Activated B cell treated with CpG ODN at 0.5 μM for 24 hours (primary cell): Measurements from ENCODE around the gene BRAT1. TPM values are rescaled to one million over a fixed set of nuclear protein-coding genes. Genes with fewer than 3 reads are reported as not detected.

Experiments used
- ATAC-seq: fragments of 200-7000 bp; cut with Tn5 transposase; one replicate; pipeline ENCODE4 v1.10.0; 2021; ENCODE audit warnings: low read depth, mild to moderate bottlenecking, moderate library complexity
- CTCF ChIA-PET: fragments of 350-600 bp; sonication (Branson Sonifier 250); formaldehyde crosslinking; loops from one replicate; lab custom pipeline; 2021; ENCODE audit warnings: antibody characterized with exemption; lab: Charles Lee
- POLR2A ChIA-PET: fragments of 350-600 bp; sonication (Branson Sonifier 250); formaldehyde crosslinking; loops from one replicate; lab custom pipeline; 2021; ENCODE audit warnings: antibody characterized with exemption; lab: Charles Lee
- DNase-seq: peaks from one replicate; pipeline ENCODE4 v3.0.0; 2022
- H3K27ac Mint-ChIP-seq: one replicate; pipeline ENCODE4 v1.8.0; 2020; ENCODE audit warnings: mixed read lengths
- H3K27me3 Mint-ChIP-seq: one replicate; pipeline ENCODE4 v1.8.0; 2021; ENCODE audit warnings: mixed read lengths
- H3K36me3 Mint-ChIP-seq: one replicate; pipeline ENCODE4 v1.8.0; 2021; ENCODE audit warnings: low read depth, mixed read lengths
- H3K4me1 Mint-ChIP-seq: one replicate; pipeline ENCODE4 v1.8.0; 2021; ENCODE audit warnings: mixed read lengths
- H3K4me3 Mint-ChIP-seq: one replicate; pipeline ENCODE4 v1.8.0; 2020; ENCODE audit warnings: mild to moderate bottlenecking, mixed read lengths
- H3K9me3 Mint-ChIP-seq: one replicate; pipeline ENCODE4 v1.8.0; 2020; ENCODE audit warnings: mixed read lengths
- intact Hi-C: fragments of 100-400 bp; cut with micrococcal nuclease; formaldehyde crosslinking; loops from one replicate; pipeline ENCODE4 v1.15.1; 2024
- total RNA-seq: library from RNA; stranded (reverse); gene quantifications from 2 replicates; pipeline ENCODE4 v1.2.3, GENCODE V29; 2022
- TF ChIP-seq, protein P1 (sequence below): fragments of 200-600 bp; IDR thresholded peaks from one replicate; pipeline ENCODE4 v1.8.0; 2022; ENCODE audit warnings: antibody characterized with exemption, mild to moderate bottlenecking

BRAT1 gene
- total RNA-seq, 1 donor from 2014 or later = 31.7 TPM

DNA sequence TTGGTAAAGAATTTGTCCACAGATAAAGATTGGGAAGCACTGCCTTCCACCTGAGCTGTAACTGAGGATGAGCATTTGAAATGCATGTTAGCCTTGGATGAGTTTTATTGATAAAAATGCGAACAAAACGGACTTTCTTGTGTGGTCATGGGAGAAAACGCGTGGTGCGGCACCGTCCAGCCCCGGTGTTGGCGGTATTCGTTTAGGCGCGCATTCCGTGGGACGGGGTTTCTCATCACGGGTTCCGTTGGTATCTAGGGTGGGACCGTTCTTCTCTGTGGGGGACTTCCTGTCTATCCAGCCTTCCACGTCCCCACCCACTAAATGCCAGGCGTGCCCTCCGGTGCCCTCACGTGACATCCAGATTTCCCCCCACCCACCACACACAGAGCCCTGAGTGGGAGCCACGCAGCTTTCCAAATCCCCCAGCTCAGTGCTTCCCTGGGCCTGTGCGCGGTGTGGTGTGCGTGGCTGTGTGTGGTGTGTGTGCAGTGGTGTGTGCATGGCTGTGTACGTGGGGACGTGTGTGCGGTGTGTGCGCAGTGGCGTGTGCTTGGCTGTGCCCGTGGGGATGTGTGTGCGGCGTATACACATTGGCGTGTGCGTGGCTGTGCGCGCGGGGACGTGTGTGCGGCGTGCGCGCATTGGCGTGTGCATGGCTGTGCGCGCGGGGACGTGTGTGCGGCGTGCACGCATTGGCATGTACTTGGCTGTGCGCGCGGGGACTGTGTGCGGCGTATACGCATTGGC, 21.6 kb upstream of the BRAT1 start:
- intact Hi-C loops = no loop called here
- H3K27me3 Mint-ChIP-seq = no peaks in the 10 kb centered on the region
- ChIA-PET CTCF (no interaction called here), POLR2A (no interaction called here)
- ATAC-seq (no peak), DNase-seq (no peak)
- H3K4me1 Mint-ChIP-seq = peaks cover 12% of the 10 kb centered on the region
- no peak overlapping the region for H3K27ac Mint-ChIP-seq
- H3K9me3 Mint-ChIP-seq = no peaks in the 10 kb centered on the region
- TF ChIP-seq, protein P1, sequence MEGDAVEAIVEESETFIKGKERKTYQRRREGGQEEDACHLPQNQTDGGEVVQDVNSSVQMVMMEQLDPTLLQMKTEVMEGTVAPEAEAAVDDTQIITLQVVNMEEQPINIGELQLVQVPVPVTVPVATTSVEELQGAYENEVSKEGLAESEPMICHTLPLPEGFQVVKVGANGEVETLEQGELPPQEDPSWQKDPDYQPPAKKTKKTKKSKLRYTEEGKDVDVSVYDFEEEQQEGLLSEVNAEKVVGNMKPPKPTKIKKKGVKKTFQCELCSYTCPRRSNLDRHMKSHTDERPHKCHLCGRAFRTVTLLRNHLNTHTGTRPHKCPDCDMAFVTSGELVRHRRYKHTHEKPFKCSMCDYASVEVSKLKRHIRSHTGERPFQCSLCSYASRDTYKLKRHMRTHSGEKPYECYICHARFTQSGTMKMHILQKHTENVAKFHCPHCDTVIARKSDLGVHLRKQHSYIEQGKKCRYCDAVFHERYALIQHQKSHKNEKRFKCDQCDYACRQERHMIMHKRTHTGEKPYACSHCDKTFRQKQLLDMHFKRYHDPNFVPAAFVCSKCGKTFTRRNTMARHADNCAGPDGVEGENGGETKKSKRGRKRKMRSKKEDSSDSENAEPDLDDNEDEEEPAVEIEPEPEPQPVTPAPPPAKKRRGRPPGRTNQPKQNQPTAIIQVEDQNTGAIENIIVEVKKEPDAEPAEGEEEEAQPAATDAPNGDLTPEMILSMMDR = no peak
- H3K4me3 Mint-ChIP-seq = no peak overlapping the region
- peaks cover 3% of the 10 kb centered on the region for H3K36me3 Mint-ChIP-seq

DNA sequence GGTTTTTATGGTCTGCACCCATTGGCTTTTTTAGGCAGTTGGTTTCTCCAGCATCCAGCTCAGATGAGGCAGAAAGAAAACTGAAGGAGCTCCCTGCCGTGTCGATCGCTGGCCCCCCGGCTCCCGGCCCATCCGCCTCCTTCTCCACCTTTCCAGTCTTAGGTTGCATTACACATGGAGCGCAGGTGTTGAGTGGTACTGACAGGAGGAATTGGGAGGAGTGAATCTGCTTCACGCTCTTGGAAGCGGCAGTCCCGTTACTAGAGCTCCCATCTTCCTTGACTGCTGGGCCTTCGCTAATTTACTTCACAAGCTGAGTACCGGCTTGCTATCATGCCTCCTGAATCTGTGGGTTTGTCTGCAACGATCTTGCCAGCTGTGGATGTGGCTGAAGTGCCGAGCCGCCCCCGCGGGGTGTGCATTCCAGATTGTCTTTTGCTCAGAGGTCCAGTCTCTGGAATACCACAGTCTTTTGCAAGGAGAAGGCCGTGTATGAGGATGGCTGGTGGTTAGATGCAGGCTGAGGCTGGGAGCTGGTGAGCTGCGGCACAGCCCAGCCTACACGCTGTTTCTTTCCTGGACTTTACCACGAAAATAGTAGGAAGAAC, 20.5 kb upstream of the BRAT1 start:
- CTCF ChIA-PET = no interaction called here
- Mint-ChIP-seq H3K27me3 (no peaks in the 10 kb centered on the region), H3K4me3 (no peak overlapping the region), H3K36me3 (peaks cover 3% of the 10 kb centered on the region), H3K9me3 (no peaks in the 10 kb centered on the region), H3K4me1 (peaks cover 12% of the 10 kb centered on the region), H3K27ac (no peak overlapping the region)
- POLR2A ChIA-PET = interaction anchor here (0.5 kb wide), 1 partner anchor 62 kb away, joined by 3 read pairs; no protein-coding TSS in a partner anchor
- DNase-seq (no peak), ATAC-seq (no peak)
- intact Hi-C loops = no loop called here
- TF ChIP-seq, protein P1 = no peak

DNA sequence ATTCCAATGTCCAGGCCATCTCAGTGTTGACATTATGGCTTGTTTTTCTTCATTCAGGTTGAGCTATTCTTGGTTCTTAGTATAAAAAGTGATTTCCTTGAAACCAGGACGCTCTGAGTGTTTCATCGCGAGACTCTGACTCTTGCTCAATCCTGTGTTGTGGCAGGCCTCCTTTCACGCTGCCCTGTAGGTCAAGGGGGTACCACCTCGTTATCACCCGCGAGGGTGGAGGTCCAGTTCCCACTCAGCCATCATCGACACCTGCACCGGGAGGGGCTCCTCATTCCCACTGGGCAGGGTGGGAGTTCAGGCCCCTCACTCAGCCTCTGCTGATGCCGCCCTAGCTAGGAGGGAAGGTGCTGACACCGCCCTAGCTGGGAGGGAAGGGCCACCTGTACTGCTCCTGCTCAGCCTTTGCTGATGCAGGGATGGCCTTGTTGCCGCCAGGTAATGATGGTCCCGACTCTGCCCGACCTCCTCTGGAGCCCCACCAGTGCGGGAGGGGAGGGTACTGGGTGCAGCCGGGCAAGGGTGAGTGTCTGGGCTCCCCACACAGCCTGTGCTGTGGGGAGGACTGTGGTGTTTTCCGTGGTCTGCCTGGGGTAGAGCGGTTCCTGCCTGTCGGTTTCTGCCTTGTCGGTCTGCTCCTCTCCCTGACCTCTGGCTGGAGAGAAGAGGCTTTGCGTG, 19.9 kb upstream of the BRAT1 start:
- no peak overlapping the region for H3K4me3 Mint-ChIP-seq
- no peak overlapping the region for H3K27ac Mint-ChIP-seq
- H3K36me3 Mint-ChIP-seq = peaks cover 3% of the 10 kb centered on the region
- peaks cover 8% of the 10 kb centered on the region for H3K4me1 Mint-ChIP-seq
- no peaks in the 10 kb centered on the region for H3K27me3 Mint-ChIP-seq
- ATAC-seq = no peak
- intact Hi-C loops = no loop called here
- no peak for DNase-seq
- TF ChIP-seq, protein P1 = no peak
- H3K9me3 Mint-ChIP-seq = no peaks in the 10 kb centered on the region
- CTCF ChIA-PET = no interaction called here
- POLR2A ChIA-PET = interaction anchor here (0.5 kb wide), 1 partner anchor 63 kb away, joined by 3 read pairs; no protein-coding TSS in a partner anchor

DNA sequence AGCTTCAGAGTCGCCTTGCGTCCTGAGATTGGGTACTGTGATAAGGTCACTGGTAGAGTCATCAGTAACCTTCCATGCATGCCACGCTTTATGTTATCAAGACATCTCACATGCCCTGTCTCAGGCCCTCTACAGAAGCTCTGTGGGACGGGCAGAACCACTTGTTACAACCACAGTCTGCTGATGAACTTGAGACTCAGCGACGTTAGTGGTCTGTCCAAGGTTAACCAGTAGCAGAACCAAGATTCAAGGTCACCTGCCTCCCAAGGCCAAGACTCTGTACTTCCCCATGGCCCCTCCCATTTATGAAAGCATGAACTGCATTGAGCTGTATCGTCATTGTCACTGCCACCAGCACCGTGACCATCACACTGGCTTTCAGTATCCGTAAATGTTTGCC, 18.4 kb upstream of the BRAT1 start:
- no peak for DNase-seq
- ATAC-seq = peak; percentile 40
- Mint-ChIP-seq H3K27ac (no peak overlapping the region), H3K9me3 (no peaks in the 10 kb centered on the region), H3K4me3 (no peak overlapping the region), H3K36me3 (peaks cover 3% of the 10 kb centered on the region), H3K27me3 (no peaks in the 10 kb centered on the region), H3K4me1 (peaks cover 8% of the 10 kb centered on the region)
- ChIA-PET CTCF (interaction anchor here (0.9 to 1.4 kb wide), 2 partner anchors 96 to 136 kb away, joined by 3 to 4 read pairs; no protein-coding TSS in a partner anchor), POLR2A (interaction anchor here (1.2 kb wide), 1 partner anchor 43 kb away, joined by 3 read pairs; no protein-coding TSS in a partner anchor)
- TF ChIP-seq, protein P1 = no peak
- intact Hi-C loops = no loop called here
